GM21717 (cell line): ENCODE measurements around the gene FEZF2.

Experiments
- ATAC-seq: cut with Tn5 transposase; IDR thresholded peaks from one replicate; pipeline ENCODE4 v1.9.1; 2021; ENCODE audit warnings: mild to moderate bottlenecking, moderate library complexity; ENCODE audit not compliant: unreplicated experiment

FEZF2 gene

DNA sequence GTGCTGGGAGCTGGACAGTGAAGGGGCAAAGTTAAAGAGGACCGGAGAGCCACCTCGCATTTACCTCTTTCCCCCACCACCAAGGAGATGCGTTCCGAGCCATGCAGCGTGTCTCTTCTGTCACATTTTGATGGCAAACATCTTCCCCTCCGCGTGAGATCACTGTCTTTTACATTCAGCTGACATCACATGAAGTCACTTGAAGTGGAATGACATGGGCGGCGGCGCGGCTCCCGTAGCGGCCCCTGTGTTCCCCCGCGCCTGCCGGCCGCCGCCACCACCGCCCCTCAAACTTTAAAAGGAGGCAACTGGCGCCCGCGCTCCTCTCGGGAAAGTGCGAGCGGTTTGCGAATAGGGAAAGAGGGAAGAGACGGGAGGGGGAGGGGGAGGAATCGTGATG lies at the start of gene FEZF2:
Gene FEZF2 (minus strand): TSS at position 336 of the 400 bp plus-strand sequence. CDS start 682 bp downstream, outside the sequence.
- no peak for ATAC-seq

DNA sequence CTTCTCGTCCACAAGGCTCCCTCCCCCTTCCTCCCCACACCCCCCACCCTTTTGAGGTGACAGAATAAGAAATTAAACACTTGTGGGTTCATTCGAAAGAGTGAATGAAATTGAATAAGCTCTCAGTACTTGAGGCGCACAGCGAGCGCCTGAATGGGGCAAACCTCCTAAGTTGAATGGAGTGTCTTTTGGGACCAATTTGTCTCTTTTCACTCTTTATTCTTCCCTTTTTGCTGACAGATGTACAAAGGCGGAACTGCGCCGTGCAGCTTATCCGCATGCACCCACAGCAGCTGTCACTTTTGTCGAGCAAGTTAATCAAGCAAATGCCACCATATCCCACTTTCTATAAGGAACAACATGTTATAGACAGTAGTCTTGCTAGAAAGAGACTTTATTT lies 47.9 kb upstream of the FEZF2 start:
- no peak for ATAC-seq

DNA sequence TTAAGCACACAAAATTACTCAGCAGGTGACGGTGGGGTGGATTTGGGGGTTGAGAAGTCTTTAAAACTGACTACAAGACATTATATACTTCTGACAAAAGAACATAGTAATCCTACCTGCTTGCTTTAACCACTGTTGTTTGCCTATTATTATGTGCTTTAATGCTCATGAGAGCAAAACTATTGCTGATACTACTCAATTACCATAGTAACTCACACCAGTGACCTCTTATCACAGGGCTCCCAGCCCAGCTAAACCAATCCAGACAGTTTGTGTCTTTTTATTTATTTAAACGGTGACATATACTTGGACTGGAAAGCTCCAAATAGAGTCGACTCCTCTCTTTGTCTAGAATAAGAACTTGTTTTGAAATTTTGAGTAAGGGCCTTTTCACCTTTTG lies 42.8 kb upstream of the FEZF2 start:
- ATAC-seq = no peak

DNA sequence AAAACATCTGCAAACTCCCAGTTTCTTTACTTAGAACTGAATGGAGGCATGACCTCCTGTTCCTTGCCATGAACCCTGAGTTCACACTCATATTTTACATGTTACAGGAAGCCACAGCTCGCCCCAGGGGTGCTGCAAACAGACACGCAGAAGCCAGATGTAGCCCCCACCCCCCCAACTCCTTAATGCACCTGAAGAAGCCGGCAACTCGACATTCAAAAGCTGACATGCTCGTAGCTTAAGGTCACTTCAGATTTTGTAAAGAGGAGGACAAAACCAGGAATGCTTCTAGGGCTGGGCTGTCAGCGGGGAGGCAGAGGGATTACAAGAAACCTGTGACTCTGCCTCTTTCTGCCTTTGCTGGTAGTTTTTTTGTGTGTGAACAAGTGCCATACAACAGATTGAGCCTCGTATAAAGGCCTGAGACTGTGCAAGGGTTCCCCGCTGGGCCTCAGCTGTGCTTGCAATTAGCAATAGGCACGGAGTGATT lies 42.0 kb upstream of the FEZF2 start:
- no peak for ATAC-seq

DNA sequence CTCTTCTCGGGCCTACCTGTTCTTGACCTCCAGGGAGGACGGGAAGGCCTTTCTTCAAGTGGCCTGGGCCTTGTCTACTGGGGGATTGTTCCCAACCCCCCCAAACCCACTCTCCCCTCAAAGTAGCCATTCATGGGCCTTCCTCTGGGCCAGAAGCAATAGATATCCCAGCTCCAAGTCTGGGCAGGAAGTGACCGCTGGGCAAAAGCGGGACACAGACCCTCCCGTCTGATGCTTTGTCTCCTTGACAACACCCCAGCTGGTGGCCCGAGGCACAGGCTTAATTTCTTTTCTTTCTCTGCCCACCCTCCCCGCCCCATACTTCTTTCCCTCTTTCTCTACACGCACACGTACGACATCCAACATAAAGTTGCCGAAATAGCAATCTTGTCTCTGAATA lies 41.4 kb upstream of the FEZF2 start:
- no peak for ATAC-seq

DNA sequence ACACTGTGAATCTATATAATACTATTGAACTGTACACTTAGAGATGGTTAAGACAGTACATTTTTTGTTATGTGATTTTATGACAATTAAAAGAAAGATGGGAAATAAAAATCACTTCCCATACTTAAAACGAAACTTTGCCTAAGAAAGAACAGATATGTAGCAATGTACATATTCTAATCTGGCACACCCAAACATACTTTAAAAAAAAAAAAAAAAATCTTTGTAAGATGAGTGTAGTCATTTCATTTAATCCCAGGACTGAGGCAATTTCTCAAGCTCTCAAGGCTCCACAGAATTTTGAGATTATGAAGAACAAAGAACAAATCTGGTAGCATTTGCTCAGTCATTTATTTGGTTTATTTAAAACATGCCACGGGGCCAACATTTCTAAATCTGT lies 40.3 kb upstream of the FEZF2 start:
- ATAC-seq = no peak

DNA sequence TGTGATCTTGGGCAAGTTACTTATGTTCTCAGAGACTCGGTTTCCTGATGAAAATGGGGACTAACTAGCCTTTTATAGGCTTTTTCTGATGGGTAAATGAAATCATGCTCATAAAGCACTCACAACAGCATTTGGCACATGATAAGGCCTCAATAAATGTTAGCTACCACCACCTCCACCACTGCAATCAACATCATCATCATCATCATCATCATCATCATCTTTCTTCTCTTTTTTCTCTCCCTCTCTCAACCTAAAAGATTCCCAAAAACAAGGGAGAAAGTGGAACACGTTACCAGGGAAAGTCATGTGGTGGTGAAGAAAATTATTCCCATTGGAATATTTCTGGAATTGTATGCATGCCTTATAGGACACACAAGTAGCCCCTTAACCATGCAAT lies 33.6 kb upstream of the FEZF2 start:
- ATAC-seq = no peak

DNA sequence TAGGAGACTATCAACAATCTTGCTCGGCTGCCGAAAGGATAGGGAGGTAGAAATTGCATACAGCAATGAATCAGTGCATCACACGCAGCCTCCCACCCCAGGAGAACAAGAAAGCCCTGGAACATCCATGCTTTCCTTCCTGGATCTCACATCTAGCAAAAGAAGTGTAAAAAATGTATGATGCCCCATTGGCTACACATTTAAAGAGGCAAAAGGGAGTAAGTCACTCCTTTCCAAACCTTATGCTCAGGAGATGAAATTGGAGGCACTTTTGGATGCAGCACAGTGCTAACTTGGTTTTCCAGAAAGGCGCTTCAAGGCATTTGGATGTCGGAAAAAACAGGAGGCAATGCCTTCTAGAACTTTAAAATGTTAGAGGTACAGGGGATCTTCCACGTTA lies 32.2 kb upstream of the FEZF2 start:
- ATAC-seq = no peak

DNA sequence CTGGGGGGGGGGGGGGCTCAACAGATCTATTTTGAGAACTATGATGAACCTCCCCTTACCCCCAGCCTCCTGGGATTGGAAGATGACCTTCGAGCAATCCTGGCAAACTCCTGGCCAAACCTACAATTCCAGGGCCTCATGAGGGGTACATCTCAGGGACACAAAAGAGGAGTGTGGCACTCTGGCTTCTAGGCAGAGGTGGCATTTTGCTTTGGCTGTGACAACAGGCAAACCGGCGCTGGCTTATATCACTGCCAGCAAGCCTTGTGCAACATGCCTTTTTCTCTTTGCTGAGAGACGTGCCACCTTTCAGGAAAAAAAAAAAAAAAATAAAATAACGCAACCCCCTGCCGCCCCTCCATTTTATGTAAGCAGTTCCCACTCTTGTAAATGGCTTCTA lies 31.8 kb upstream of the FEZF2 start:
- ATAC-seq = no peak

DNA sequence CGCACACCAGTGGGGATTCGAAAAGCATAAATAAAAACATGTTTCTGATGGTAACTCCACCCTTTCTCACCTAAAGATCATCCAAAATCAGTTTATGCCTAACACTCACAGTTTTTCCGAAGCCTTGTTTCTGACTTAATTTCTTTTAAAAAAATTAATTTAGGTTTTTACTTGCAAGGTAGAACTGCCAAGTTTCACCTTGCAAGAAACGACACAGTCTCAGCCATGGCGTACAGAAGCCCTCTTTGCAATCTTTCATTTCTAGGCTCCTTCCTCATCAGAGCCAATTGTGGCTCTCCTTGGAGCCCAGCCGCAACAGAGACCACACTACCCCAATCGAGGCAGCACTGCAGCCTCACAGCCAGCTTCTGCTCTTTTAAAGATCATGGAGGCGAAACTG lies 31.0 kb upstream of the FEZF2 start:
- ATAC-seq = no peak

DNA sequence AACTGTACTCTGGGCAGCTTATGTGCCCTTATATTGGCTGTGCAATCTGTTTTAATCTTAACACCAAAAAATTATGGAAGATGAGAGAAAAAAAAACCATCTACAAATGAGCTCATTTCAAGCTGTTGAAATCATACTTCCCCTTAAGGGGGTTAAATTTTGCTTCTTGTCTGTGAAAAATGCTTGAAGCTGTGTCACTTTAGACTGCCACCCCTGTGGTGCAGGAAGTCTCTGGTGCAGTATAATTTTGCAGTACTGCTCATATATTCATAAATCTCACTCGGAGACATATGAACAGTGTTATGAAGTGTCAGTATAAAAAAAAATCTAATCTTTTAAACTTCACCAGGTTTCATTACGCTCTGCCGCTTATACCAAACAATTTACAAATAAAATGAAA lies 30.4 kb upstream of the FEZF2 start:
- no peak for ATAC-seq

DNA sequence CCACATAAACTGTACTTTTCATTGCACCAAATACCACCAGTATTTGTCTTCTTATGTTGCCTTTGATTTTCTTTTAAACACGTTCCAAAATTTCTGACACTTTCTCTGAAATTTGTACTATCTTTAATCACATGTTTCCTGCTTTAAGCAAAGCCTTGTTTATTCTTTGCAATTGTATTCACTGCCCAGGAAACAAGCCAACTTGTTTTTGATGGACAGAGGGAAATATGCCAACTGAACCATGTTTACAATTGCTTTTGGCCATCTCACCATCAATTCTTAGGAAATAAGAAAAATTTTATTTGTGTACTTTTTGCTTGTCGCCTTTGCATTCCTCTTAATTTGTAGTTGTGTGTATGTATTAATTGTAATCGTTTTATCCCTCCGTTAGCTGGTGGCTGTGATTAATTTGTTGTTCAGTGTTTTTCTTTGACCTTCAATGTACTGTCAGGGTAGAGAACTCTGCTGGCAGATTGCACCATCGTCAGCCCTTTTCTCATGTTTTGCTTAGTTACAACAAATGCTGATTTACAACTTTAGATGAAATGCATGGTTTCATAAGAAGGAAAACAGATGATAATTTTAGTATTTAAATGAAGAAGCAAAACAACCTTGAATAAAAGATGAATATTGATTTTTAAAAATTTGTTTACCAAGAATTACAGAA lies 19.4 kb upstream of the FEZF2 start:
- no peak for ATAC-seq

DNA sequence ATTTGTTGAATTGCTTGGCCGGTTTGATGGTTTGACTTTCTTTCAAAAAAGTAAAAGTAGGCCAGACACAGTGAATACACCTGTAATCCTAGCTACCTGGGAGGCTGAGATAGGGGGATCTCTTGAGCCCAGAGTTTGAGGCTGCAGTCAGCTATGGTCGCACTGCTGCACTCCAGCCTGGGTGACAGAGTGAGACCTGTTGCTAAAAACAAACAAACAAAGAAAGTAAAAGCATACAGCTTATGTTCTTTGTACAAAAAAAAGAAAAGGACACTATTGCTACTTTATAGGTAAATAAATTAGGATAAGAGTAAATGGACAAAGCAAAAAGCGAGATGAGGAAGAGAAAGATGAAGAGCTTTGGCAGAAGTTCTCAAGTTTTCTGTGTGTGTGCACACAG lies 13.9 kb upstream of the FEZF2 start:
- no peak for ATAC-seq

DNA sequence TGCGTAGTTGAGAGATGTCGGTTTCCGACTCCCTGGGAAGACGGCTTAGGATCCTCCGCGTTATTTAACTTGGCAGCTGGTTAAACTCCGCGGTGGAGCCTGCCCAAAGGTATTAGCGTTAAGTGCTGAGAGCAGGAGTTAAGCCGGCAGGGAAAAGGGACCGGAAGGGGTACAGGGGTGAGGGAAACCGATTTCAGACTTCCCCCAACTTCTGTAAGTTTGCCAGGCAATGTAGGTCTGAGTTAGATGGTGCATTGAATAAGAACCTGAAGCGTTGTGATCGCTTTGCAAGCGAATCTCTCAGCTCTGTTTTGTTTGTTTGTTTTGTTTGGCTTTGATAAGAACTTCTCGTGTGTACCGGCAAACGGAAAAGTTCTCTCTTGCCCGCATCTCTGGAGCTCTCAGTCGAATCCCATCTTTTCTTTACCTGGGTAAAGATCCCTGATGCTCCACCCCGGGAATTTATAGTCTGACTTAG lies 6.0 kb upstream of the FEZF2 start:
- ATAC-seq = no peak

DNA sequence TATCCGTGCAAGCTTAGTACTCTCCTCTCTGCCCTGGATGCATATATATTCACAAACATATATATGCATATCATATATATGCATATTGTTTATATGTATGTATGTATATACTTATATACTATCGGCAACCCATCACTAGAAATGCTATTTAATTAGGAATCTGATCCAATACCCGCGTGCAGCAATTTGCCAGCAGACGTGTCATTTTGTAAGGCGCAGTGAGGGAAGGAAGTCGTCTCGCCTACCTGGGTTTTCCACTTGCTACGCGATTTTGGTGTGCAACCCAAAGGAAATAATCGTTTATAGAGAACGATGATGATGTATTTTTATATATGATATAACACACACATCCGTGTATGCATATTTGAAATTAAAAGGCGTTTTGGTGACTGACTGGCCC lies 5.6 kb upstream of the FEZF2 start:
- ATAC-seq = no peak

DNA sequence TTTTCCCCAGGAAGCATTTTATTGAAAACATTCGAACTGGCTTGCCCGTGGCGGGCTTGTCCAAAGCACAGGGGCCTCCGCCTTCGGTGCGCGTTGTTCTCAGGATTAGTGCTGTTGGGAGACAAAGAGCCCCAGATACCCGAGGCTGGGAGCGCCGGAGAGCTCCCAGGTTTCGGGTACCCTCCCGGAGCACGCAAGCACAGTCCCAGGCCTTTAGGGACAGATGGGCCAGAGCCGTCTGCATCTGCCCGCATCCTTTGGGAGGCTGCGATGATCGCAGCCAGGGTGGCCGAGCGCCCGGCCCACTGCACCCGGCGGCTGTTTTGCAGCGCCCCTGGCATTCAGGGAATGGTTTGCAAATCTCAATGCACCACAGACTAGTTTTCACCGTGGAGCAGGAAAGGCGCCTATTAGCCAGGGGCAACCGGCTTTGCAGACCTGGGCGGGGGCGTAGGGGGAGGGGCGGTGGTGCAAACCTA lies 5.0 kb upstream of the FEZF2 start:
- ATAC-seq = no peak

DNA sequence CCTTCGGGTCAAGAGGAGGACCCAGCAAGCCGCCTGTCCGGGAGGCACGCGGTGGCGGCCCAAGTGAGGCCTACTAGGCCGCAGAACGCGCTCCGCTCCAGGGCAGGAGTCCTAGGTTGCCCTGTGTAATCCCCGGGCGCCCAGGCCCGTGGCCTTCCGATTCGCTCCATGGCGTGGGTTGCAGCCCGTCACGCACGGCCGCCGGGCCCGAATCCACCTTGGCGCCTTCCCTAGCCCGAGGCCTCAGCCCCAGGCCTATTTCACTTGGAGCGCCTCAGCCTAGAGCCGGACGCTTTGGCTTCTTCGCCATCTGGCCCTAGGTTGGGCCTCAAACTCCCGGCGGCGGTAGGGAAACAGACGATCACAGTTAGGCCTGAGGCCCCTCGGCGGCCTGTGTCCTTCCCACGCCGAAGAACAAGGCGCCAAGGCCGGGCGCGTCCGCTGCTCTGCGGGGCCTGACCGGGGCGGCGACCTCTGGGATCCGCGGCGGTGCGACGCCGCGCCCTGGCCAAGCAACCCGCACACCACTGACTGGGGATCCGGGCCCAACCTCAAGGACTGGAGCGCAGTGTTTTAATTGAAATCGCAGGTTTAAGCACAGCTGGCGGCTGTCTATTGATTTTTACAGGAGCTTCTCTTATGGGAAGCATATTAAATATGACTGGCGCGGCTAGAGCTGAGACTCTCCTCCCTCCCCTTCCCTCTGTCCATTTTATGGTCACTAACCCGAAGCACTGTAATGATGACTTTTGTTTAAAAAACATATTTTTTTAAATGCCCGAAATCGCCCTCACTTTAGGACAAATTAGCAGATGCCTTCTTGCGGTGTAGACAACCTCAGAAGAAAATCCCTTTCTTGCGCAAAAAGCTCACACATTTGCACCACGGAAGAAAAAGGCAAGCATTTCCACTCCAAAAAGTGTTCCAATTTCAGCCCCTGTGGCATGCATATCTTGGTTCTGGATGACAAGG lies 3.8 kb upstream of the FEZF2 start:
- ATAC-seq = no peak

DNA sequence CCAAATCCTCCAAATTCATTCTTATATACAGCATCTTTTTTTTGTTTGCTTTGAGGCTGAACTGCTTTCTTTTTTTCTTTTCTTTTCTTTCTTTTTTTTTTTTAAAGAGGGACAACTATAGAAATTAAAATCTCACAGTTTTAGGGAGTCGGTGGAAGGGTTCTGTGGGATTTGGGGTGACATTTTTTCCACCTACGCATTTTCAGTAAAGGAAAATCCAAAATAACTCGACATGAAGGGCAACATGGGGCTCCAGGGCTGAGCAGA lies 3.0 kb upstream of the FEZF2 start:
- no peak for ATAC-seq

DNA sequence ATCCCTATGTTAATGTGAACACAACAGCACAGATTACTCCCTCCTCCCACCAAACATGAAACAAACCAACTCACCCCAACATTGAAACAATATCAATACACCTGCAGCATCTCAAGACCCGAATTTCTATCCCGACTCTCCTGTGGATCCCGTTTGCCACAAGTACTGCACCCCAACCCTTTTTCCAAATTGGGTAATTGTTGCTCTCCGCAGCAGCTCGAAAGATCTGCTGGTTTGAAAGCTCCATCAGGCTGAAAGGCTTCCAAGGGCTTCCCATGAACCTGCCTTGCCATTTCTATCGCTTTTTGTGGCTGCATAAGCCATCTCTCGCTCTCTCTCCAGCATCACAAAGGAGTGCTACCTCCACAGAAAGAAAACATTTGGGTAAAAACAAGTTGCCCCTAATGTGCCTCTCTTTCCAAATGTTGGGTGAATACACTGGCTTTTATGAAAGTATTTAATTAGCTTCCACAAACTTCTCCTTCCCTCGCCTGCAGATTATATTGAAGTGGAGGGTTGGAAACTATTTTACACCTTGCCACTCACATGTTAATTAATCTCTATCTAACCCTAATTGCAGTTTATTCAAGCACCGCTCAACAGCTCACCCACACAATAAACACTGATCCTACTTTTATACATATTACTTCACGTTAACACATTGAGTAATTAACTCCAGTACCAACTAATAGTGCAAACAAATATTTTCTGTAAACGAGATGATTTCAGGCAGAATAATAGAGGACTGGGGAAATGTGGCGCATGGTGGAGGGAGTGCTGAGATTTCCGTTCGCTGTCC lies 2.5 kb upstream of the FEZF2 start:
- ATAC-seq = no peak

DNA sequence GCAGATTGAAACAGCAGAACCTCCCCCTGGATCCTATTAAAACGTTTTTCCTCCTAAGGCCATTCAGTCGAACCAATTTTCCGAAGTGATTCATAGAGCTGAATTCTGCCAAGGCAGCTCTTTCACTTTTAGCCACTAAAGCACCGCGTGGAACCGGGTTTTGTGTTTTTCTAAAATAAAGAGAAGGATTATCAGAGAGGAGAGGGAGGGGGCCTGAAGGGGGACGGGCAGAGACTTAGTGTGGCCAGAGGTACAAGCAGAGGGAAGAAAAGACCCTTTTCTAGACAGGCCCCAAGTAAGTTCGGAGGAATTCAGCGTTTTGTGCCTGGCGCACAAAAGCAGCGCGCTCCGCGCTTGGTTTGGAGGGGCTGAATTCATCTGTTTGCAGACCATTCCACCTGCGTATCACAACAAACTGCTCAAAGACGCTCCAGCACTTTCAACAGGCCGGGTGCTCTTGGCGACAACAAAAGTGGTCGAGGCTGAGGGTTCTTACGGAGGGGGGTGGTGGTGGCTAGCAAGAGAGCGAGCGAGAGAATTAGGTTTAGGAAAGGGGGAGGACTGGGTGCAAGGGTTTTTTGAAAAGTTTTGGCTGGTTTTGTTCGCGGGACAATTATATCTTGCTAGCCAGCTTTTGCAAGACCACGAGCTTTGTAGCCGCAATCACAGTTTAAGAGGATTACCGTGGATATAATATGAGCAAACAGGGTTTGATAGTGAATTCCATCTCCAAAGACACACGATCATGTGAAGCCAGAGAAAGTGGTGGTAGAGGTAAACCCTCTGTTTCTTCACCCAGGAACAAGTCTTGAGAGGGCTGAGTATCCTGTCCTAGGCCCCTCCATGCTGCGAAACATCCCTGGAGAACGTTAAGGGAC lies 1.2 kb upstream of the FEZF2 start:
- no peak for ATAC-seq
